IPS DF 6.9 (cell line): Measurements from ENCODE around the gene DRC7.
"Not testable (repeated sequence)": the region's sequence is repeated elsewhere in the genome, so short reads cannot be mapped to it uniquely, and the experiment has no call there.

ENCODE experiments used
- DNase-seq: peaks from one replicate; pipeline ENCODE4 v3.0.0-alpha.2; 2013; ENCODE audit warnings: low read depth, low spot score
- H3K27ac ChIP-seq: one replicate; pipeline ENCODE4 v1.5.1; 2013; ENCODE audit warnings: low read length, control low read depth
- H3K27me3 ChIP-seq: 2 replicates; pipeline ENCODE4 v1.6.1; 2013; ENCODE audit warnings: mild to moderate bottlenecking, low read length; ENCODE audit not compliant: control insufficient read depth, insufficient read depth
- H3K36me3 ChIP-seq: 2 replicates; pipeline ENCODE4 v1.6.1; 2013; ENCODE audit warnings: low read length; ENCODE audit not compliant: control insufficient read depth, insufficient read depth
- H3K4me1 ChIP-seq: 2 replicates; pipeline ENCODE4 v1.6.1; 2013; ENCODE audit warnings: low read length; ENCODE audit not compliant: control insufficient read depth, insufficient read depth
- H3K4me3 ChIP-seq: 2 replicates; pipeline ENCODE4 v1.5.1; 2013; ENCODE audit warnings: mild to moderate bottlenecking, low read length
- H3K9me3 ChIP-seq: 2 replicates; pipeline ENCODE4 v1.6.1; 2013; ENCODE audit warnings: low read length, inconsistent platforms; ENCODE audit not compliant: control insufficient read depth, insufficient read depth
- WGBS: extraction: QIAGEN DNeasy Blood & Tissue Kit; methylation state at CpG from one replicate; pipeline ENCODE4 v1.1.7; 2013; ENCODE audit warnings: mixed read lengths, missing lambda C conversion rate; ENCODE audit not compliant: insufficient read length, insufficient coverage; 5-methylcytosine and 5-hydroxymethylcytosine counted together

Gene DRC7

DNA sequence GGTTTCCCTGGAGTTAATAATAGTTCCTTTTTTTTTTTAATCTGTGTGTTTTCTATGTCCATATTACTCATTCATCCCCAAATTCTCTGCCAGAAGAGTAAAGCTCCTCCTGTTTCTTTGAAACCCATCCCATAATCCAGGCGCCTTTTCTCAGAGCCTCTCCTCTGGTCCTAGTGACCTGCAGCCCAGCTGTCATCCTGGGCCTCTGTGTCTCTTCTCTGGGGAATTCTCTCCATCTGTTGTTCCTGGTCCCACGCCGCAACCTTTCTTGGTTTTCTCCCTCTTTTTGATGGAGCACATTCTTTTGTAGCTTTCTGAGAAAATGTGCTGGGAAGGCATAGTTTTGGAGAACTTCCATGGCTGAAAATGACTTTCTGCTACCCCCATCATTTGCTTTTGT lies 51.2 kb downstream of the DRC7 start:
- H3K27ac ChIP-seq, result no peak overlapping the region
- H3K4me3 ChIP-seq, result no peak overlapping the region
- H3K4me1 ChIP-seq, result no peaks in the 10 kb centered on the region
- H3K27me3 ChIP-seq, result no peaks in the 10 kb centered on the region
- H3K36me3 ChIP-seq, result peaks cover 5% of the 10 kb centered on the region; the same call in 1 of the 2 replicates
- WGBS, result no CpG with 5 or more reads among the region's 3 CpGs
- H3K9me3 ChIP-seq, result no peaks in the 10 kb centered on the region
- no peak for DNase-seq

DNA sequence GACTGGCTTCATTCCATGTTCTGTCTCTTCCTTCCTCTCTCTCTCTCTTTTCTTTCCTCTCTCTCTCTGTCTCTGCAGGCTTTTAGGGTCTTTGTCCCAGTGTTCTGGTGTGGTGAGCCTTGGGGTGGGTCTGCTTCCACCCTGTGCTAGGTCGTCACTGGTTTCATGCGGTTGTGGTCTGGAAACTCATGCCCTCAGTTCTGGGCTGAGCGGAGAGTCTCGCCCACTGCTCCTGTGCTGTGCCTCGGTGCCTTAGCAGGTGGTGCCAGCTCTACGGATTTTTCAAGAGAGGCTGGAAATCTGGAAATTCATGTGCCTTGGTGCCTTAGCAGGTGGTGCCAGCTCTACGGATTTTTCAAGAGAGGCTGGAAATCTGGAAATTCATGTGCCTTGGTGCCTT lies 51.7 kb downstream of the DRC7 start:
- H3K27me3 ChIP-seq, H3K9me3 ChIP-seq, H3K4me1 ChIP-seq, DNase-seq, H3K4me3 ChIP-seq, H3K27ac ChIP-seq, H3K36me3 ChIP-seq: not testable (repeated sequence)
- WGBS, result no CpG with 5 or more reads among the region's 7 CpGs

DNA sequence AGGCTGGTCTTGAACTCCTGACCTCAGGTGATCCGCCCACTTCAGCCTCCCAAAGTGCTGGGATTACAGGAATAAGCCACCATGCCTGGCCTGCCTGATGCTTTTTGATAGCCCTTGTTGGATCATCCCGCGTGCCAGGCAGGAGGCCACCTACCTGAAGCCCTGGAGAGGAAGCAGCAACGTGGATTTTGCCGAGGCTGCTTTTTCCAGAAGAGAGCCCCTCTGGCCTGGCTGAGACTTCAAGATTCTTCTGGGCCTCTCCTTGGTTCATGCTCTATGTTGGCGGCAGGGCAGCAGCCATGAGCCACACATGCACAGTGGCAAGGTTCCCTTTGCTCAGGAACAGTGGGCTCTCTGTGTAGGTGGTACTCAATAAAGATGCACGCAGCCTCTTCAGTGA lies 52.5 kb downstream of the DRC7 start:
- no peak for DNase-seq
- Histone ChIP-seq H3K36me3 (peaks cover 10% of the 10 kb centered on the region), H3K27ac (no peak overlapping the region), H3K27me3 (no peaks in the 10 kb centered on the region), H3K4me3 (no peak overlapping the region), H3K4me1 (no peaks in the 10 kb centered on the region), H3K9me3 (no peaks in the 10 kb centered on the region)
- no CpG with 5 or more reads among the region's 7 CpGs for WGBS

DNA sequence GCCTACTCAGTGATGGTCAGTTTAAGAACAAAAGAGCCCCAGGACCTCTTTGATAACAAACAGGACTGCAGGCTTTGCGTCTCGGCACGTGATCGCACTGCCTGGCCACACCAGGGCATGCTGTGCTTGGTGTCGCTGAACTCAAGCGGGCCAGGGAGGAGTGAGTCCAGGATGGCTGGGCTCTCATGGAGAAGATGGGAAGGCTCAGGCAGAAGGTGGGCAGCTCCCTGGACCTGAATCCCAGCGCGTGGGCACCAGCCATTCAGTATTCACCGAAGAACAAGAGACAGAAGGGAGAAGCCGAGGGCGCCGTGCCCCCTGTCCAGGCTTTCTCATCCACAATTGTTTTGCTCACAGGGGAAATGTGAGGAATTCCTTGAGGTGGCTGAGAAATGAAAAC lies 52.9 kb downstream of the DRC7 start:
- no peak overlapping the region for H3K4me3 ChIP-seq
- DNase-seq, result no peak
- H3K4me1 ChIP-seq, result no peaks in the 10 kb centered on the region
- H3K9me3 ChIP-seq, result no peaks in the 10 kb centered on the region
- no peak overlapping the region for H3K27ac ChIP-seq
- peaks cover 10% of the 10 kb centered on the region for H3K36me3 ChIP-seq
- WGBS, result no CpG with 5 or more reads among the region's 12 CpGs
- H3K27me3 ChIP-seq, result no peaks in the 10 kb centered on the region

DNA sequence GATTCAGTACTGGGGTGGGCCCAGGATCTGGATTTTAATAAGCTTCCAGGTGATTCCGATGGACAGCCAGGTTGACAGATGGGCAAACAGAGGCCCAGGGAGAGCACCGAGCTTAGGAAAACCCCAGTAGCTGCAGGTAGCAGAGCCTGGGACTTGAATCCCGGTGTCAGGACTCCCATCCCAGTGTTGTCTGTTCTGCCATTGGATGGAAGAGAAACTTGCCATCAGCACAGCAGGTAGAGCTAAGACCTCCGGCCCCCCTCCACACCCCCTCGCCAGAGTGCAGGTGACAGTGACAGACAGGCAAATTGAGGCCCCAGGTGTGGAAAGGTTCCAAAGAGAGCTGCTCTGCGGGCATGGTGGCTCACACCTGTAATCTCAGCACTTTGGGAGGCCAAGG lies 53.4 kb downstream of the DRC7 start:
- Histone ChIP-seq H3K27ac (no peak overlapping the region), H3K9me3 (no peaks in the 10 kb centered on the region), H3K4me1 (no peaks in the 10 kb centered on the region), H3K36me3 (peaks cover 10% of the 10 kb centered on the region), H3K4me3 (no peak overlapping the region), H3K27me3 (no peaks in the 10 kb centered on the region)
- WGBS, result no CpG with 5 or more reads among the region's 6 CpGs
- no peak for DNase-seq

DNA sequence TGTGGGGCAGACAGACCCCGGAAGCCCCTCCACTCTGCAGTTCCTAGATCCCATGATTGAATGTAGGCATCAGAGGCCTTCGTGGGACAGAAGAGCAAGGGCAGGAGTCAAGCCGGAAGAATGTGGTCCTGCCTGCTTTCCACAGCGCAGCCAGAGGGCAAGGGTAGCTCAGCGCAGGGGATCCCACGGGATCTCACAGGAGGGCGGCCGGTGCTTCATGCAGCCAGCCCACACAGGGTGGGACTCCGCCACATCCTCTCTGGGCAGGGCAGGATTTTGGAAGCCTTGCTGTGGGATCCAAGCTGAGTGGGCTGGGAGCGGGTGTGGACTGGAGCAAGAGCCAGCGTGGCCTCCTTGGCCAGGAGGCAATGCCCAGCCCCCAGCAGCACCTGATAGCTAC lies 54.0 kb downstream of the DRC7 start:
- Histone ChIP-seq H3K27ac (no peak overlapping the region), H3K4me1 (no peaks in the 10 kb centered on the region), H3K27me3 (no peaks in the 10 kb centered on the region), H3K4me3 (no peak overlapping the region), H3K9me3 (no peaks in the 10 kb centered on the region), H3K36me3 (peaks cover 10% of the 10 kb centered on the region)
- no peak for DNase-seq
- no CpG with 5 or more reads among the region's 11 CpGs for WGBS

DNA sequence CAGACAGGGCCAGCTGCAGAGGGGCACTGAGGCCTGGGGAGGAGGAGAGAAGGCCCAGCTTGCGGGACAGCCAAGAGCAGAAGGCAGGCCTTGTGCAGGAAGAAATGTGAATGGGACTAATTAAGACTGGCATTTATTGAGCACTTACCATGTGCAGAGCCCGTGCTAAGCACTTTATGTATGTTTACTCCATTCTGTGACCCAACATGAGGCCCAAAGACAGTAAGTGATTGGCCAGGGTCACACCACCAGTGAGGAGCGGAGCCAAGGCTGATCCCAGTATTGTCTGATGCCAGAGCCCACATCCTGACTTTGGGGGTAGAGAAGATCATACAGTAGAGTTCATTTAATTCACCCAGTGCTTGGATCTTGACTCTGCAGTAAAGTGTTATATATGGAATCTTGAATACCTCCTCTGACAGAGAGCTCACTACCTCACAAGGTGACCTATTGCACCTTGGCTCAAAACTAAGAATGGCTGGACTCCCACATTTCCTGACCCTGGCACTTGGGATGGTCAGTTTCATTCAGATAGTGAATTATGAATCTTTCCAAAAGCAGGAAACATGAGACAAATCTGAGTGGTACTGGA lies 54.6 kb downstream of the DRC7 start:
- Histone ChIP-seq H3K27ac (no peak overlapping the region), H3K27me3 (no peaks in the 10 kb centered on the region), H3K36me3 (peaks cover 10% of the 10 kb centered on the region), H3K4me3 (no peak overlapping the region), H3K9me3 (no peaks in the 10 kb centered on the region), H3K4me1 (no peaks in the 10 kb centered on the region)
- no peak for DNase-seq
- WGBS, result no CpG with 5 or more reads among the region's 3 CpGs

DNA sequence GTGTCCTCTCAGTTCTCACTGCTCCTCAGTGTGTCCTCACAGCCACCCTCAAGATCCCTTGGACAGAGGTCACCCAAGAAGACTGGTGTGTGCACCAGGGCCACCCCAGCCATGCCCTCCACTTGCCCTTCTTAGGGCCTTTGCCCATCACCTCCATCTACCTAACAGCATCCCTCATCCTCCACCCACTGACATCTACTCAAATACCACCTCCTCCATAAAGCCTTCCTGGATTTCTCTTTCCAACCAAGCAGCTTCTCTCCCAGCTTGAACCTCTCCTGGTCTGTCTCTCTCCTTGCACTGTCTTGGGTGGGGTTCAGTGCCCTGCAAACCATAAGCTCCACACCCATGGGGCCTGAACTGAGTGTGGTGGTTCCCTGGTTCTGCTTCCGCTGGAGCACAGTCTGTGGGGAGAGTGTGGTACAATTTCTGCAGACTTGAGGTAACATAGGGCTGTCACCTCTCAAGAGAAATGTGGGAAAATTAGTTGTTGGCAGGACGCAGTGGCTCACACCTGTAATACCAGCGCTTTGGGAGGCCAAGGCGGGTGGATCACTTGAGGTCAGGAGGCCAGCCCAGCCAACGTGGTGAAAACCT lies 55.3 kb downstream of the DRC7 start:
- Histone ChIP-seq H3K4me3 (no peak overlapping the region), H3K27me3 (no peaks in the 10 kb centered on the region), H3K4me1 (no peaks in the 10 kb centered on the region), H3K36me3 (peaks cover 10% of the 10 kb centered on the region), H3K9me3 (no peaks in the 10 kb centered on the region), H3K27ac (no peak overlapping the region)
- whole genome bisulfite sequencing, result no CpG with 5 or more reads among the region's 5 CpGs
- DNase-seq, result no peak

DNA sequence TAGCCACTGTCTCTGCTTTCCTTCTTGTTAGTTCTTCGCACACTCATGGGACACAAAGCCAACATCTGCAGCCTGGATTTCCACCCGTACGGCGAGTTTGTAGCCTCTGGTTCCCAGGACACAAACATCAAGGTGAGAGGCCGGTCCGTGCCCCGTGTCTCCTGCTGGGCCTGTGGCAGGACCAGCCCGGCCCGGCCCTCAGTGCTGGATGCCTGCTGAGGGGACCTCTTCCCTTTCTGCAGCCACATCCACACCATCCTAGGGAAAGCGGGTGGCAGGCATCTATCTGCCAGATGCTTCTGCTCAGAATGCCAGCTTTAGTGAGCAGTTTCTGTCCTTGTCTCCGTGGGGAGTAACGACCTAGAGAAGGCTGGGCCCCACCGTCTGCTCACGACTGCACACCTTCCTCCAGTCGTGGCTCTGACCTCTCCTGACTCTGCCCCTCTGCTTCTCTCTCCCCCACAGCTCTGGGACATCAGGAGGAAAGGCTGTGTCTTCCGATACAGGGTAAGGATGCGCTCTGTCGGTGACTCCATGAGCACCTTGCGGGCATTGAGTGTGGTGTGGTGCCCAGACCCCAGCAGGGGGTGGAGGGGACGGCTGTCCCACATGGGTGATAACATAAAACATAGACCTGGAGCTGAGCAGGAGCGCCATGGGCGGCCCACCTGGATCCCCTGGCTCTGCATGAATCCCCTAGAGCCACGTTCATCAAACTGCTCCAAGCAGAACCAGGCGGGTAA lies 56.4 kb downstream of the DRC7 start:
- peaks cover 18% of the 10 kb centered on the region for H3K36me3 ChIP-seq
- WGBS, result no CpG with 5 or more reads among the region's 24 CpGs
- no peak overlapping the region for H3K4me3 ChIP-seq
- DNase-seq, result no peak
- no peaks in the 10 kb centered on the region for H3K27me3 ChIP-seq
- H3K9me3 ChIP-seq, result no peaks in the 10 kb centered on the region
- H3K4me1 ChIP-seq, result no peaks in the 10 kb centered on the region
- no peak overlapping the region for H3K27ac ChIP-seq

DNA sequence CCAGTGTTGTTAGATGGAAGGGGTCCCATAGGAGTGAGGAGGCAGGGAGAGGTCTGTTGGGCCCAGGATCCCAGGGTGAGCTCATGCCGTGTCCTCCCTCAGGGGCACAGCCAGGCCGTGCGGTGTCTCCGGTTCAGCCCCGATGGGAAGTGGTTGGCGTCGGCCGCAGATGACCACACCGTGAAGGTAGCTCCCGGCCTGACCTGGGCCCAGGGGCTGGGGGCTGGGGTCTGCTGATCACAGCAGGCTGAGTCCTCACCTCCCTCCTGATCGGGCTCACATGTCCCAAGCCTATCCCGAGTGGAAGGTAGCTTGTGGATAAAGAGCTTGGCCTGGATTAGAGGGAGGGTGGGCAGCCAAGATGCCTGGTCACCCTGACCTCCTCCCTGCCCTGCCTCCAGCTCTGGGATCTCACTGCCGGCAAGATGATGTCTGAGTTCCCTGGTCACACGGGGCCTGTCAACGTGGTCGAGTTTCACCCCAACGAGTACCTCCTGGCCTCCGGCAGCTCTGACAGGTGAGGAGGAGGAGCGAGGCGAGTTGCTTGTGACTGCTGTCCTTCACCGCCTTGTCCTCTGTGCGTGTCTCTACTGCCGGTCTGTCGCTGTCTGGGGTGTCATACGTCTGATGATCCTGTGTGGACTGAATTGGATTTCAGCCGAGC lies 57.1 kb downstream of the DRC7 start:
- Histone ChIP-seq H3K4me1 (no peaks in the 10 kb centered on the region), H3K36me3 (peaks cover 21% of the 10 kb centered on the region), H3K4me3 (no peak overlapping the region), H3K27me3 (no peaks in the 10 kb centered on the region), H3K27ac (no peak overlapping the region), H3K9me3 (no peaks in the 10 kb centered on the region)
- WGBS, result no CpG with 5 or more reads among the region's 26 CpGs
- no peak for DNase-seq
